Glutamatergic neuron (in vitro differentiated cells): ENCODE measurements around the gene BATF2. TPM values are rescaled to one million over a fixed set of nuclear protein-coding genes. Genes with fewer than 3 reads are reported as not detected.

Experiments
- DNase-seq: peaks from one replicate; pipeline ENCODE4 v3.0.0; 2022
- H3K27ac Mint-ChIP-seq: one replicate; pipeline ENCODE4 v1.8.0; 2020; ENCODE audit warnings: mild to moderate bottlenecking, mixed read lengths, inconsistent platforms; ENCODE audit not compliant: unreplicated experiment
- H3K27me3 Mint-ChIP-seq: one replicate; pipeline ENCODE4 v1.8.0; 2020; ENCODE audit warnings: mild to moderate bottlenecking, moderate library complexity, mixed read lengths, inconsistent platforms; ENCODE audit not compliant: unreplicated experiment
- H3K36me3 Mint-ChIP-seq: one replicate; pipeline ENCODE4 v1.8.0; 2020; ENCODE audit warnings: mild to moderate bottlenecking, mixed read lengths, inconsistent platforms; ENCODE audit not compliant: unreplicated experiment
- H3K4me1 Mint-ChIP-seq: one replicate; pipeline ENCODE4 v1.8.0; 2020; ENCODE audit warnings: mild to moderate bottlenecking, low read depth, mixed read lengths, inconsistent platforms; ENCODE audit not compliant: unreplicated experiment
- H3K4me3 Mint-ChIP-seq: one replicate; pipeline ENCODE4 v1.8.0; 2020; ENCODE audit warnings: mild to moderate bottlenecking, mixed read lengths, inconsistent platforms; ENCODE audit not compliant: unreplicated experiment
- H3K9me3 Mint-ChIP-seq: one replicate; pipeline ENCODE4 v1.8.0; 2020; ENCODE audit warnings: mild to moderate bottlenecking, moderate library complexity, mixed read lengths, inconsistent platforms; ENCODE audit not compliant: unreplicated experiment
- CTCF ChIP-seq: fragments of 200-600 bp; sonication (generic); IDR thresholded peaks from one replicate; pipeline ENCODE4 v1.5.0; 2021; ENCODE audit not compliant: partially characterized antibody, unreplicated experiment
- total RNA-seq: library from RNA; stranded (reverse); fragmentation: NEBNext Ultra II Directional; extraction: Animal tissue kit (Norgen Biotek cat#: 25700); gene quantifications from one replicate; pipeline ENCODE4 v1.2.1, GENCODE V29; 2021; ENCODE audit not compliant: unreplicated experiment

Gene BATF2
- total RNA-seq, 1 donor from 2014 or later: not detected

- Mint-ChIP-seq H3K27ac (no peak overlapping the region), H3K4me3 (no peak overlapping the region), H3K36me3 (peaks cover 5% of the 10 kb centered on the region), H3K9me3 (no peaks in the 10 kb centered on the region), H3K4me1 (peaks cover 3% of the 10 kb centered on the region), H3K27me3 (peaks cover 3% of the 10 kb centered on the region)
- DNase-seq: no peak
- TF ChIP-seq CTCF: no peak
Observed at GRCh38 chr11:64976651-64977050, 20.1 kb downstream of the BATF2 start.

GRCh38 chr11:64974124-64974523, 22.6 kb downstream of the BATF2 start:
- H3K27me3 Mint-ChIP-seq: peaks cover 8% of the 10 kb centered on the region
- peaks cover 2% of the 10 kb centered on the region for H3K9me3 Mint-ChIP-seq
- H3K4me1 Mint-ChIP-seq: peaks cover 6% of the 10 kb centered on the region
- no peaks in the 10 kb centered on the region for H3K36me3 Mint-ChIP-seq
- no peak overlapping the region for H3K4me3 Mint-ChIP-seq
- DNase-seq: no peak
- no peak for TF ChIP-seq CTCF
- no peak overlapping the region for H3K27ac Mint-ChIP-seq

DNA sequence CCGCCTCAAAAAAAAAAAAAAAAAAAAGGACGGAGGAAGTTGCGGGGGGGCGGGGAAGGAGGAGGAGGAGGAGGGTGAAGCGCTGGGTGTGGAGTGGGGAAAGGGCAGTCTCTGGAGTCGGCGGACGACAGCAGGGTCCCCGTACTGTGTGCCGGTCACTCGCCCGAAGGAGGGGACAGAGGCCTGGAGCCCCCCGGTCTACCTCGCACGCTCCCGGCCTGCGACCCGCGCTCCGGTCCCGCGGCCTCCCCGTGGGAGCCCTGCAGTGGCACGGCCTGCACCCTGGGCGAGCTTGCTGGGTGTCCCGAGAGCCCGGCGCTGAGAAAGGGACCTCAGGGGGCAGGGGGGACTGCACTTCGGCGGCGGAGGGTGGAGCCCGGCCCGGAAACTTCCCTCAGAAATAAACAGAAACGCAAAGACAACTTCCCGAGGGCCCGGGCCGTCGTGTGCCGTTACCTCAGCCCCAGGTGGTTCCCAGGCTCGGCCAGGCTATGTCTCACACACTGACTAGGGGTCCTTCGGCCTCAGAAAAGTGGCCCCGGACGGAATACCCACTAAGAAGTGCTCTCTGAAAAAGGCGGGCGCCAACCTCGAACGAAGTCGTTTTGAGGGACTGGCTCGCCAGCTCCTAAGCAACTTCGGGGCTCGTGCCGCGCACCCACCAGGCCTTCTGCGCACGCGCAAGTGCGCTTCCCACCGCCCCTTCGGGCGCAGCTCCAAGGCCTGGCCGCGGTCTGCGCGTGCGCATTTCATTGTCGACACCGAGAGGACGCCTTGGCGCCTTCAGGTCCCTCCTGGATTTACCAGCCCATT, 25.1 kb downstream of the BATF2 start, which contains the start of gene MAJIN:
Gene MAJIN (minus strand): TSS at position 688 of the 813 bp plus-strand sequence. CDS start 12,703 bp downstream, outside the sequence.
- Mint-ChIP-seq H3K36me3 (no peaks in the 10 kb centered on the region), H3K4me1 (peaks cover 5% of the 10 kb centered on the region), H3K27me3 (peaks cover 8% of the 10 kb centered on the region), H3K27ac (no peak within 1 kb of the TSS), H3K9me3 (peaks cover 2% of the 10 kb centered on the region), H3K4me3 (no peak within 1 kb of the TSS)
- no peak for TF ChIP-seq CTCF
- DNase-seq: peak; percentile 67

GRCh38 chr11:64970731-64971151, 26.0 kb downstream of the BATF2 start:
- Mint-ChIP-seq H3K27ac (no peak overlapping the region), H3K36me3 (no peaks in the 10 kb centered on the region), H3K9me3 (peaks cover 2% of the 10 kb centered on the region), H3K4me3 (no peak overlapping the region), H3K4me1 (peaks cover 5% of the 10 kb centered on the region), H3K27me3 (peaks cover 8% of the 10 kb centered on the region)
- no peak for TF ChIP-seq CTCF
- no peak for DNase-seq

GRCh38 chr11:64969209-64969608, 27.6 kb downstream of the BATF2 start:
- Mint-ChIP-seq H3K27ac (no peak overlapping the region), H3K36me3 (no peaks in the 10 kb centered on the region), H3K9me3 (peaks cover 2% of the 10 kb centered on the region), H3K27me3 (peaks cover 8% of the 10 kb centered on the region), H3K4me3 (no peak overlapping the region), H3K4me1 (peaks cover 5% of the 10 kb centered on the region)
- DNase-seq: no peak
- TF ChIP-seq CTCF: no peak
